Neural progenitor cell (in vitro differentiated cells): Measurements from ENCODE around the gene NTN3. TPM values are rescaled to one million over a fixed set of nuclear protein-coding genes. Genes with fewer than 3 reads are reported as not detected.

Experiments
- DNase-seq: peaks from one replicate; pipeline ENCODE4 v3.0.0-alpha.2; 2016; ENCODE audit warnings: low spot score
- H2AFZ ChIP-seq: fragments of 200-600 bp; sonication (generic); replicated peaks from 2 replicates; pipeline ENCODE4 v1.6.1; 2016; ENCODE audit warnings: antibody characterized with exemption
- H3F3A ChIP-seq: fragments of 200-600 bp; sonication (generic); 2 replicates; pipeline ENCODE4 v1.6.1; 2016; ENCODE audit warnings: antibody characterized with exemption, low read depth
- H3K27ac ChIP-seq: fragments of 200-600 bp; sonication (generic); 2 replicates; pipeline ENCODE4 v1.5.1; 2016; ENCODE audit warnings: mild to moderate bottlenecking
- H3K27me3 ChIP-seq: fragments of 200-600 bp; sonication (generic); 2 replicates; pipeline ENCODE4 v1.6.1; 2016; ENCODE audit warnings: mild to moderate bottlenecking, moderate library complexity
- H3K36me3 ChIP-seq: fragments of 200-600 bp; sonication (generic); 2 replicates; pipeline ENCODE4 v1.5.1; 2016
- H3K4me1 ChIP-seq: fragments of 200-600 bp; sonication (generic); 2 replicates; pipeline ENCODE4 v1.6.1; 2016; ENCODE audit warnings: mixed run types
- H3K4me2 ChIP-seq: fragments of 200-600 bp; sonication (generic); 2 replicates; pipeline ENCODE4 v1.6.1; 2016
- H3K4me3 ChIP-seq: fragments of 200-600 bp; sonication (generic); 2 replicates; pipeline ENCODE4 v1.5.1; 2016
- H3K79me2 ChIP-seq: fragments of 200-600 bp; sonication (generic); 2 replicates; pipeline ENCODE4 v1.6.1; 2016; ENCODE audit warnings: low read depth
- H3K9ac ChIP-seq: fragments of 200-600 bp; sonication (generic); 2 replicates; pipeline ENCODE4 v1.6.1; 2016
- H3K9me3 ChIP-seq: fragments of 200-600 bp; sonication (generic); 2 replicates; pipeline ENCODE4 v1.5.1; 2016; ENCODE audit warnings: low read depth
- H4K20me1 ChIP-seq: fragments of 200-600 bp; sonication (generic); 2 replicates; pipeline ENCODE4 v1.6.1; 2016; ENCODE audit warnings: low read depth
- H3K27ac Mint-ChIP-seq: 3 replicates; pipeline ENCODE4 v1.8.0; 2021; ENCODE audit warnings: mixed read lengths
- H3K27me3 Mint-ChIP-seq: 2 replicates; pipeline ENCODE4 v1.8.0; 2022; ENCODE audit warnings: low read depth, mild to moderate bottlenecking, inconsistent platforms, moderate library complexity, mixed read lengths; ENCODE audit not compliant: insufficient read depth
- H3K36me3 Mint-ChIP-seq: 3 replicates; pipeline ENCODE4 v1.8.0; 2021; ENCODE audit warnings: mixed read lengths
- H3K4me1 Mint-ChIP-seq: 3 replicates; pipeline ENCODE4 v1.8.0; 2021; ENCODE audit warnings: mixed read lengths
- H3K4me3 Mint-ChIP-seq: 3 replicates; pipeline ENCODE4 v1.8.0; 2021; ENCODE audit warnings: mild to moderate bottlenecking, moderate library complexity, mixed read lengths
- H3K9me3 Mint-ChIP-seq: 3 replicates; pipeline ENCODE4 v1.8.0; 2020; ENCODE audit warnings: mixed read lengths
- EZH2 ChIP-seq: fragments of 200-600 bp; sonication (generic); IDR thresholded peaks from 2 replicates; pipeline ENCODE4 v1.6.1; 2017; ENCODE audit warnings: antibody characterized with exemption, mild to moderate bottlenecking, moderate library complexity
- EZH2phosphoT487 ChIP-seq: fragments of 200-600 bp; sonication (generic); IDR thresholded peaks from 2 replicates; pipeline ENCODE4 v1.6.1; 2017; ENCODE audit warnings: antibody characterized with exemption
- total RNA-seq: library from RNA; depleted of rRNA; stranded (reverse); fragments of >200 nt; gene quantifications from 2 replicates; pipeline ENCODE4 v1.2.3, GENCODE V29; 2015; ENCODE audit warnings: low replicate concordance
- TF ChIP-seq, protein P1 (sequence below): fragments of 200-600 bp; sonication (generic); IDR thresholded peaks from 2 replicates; pipeline ENCODE4 v1.5.1; 2017; ENCODE audit warnings: antibody characterized with exemption, mild to moderate bottlenecking

NTN3 gene
- total RNA-seq, 1 donor from 2014 or later, result 3.6 TPM

DNA sequence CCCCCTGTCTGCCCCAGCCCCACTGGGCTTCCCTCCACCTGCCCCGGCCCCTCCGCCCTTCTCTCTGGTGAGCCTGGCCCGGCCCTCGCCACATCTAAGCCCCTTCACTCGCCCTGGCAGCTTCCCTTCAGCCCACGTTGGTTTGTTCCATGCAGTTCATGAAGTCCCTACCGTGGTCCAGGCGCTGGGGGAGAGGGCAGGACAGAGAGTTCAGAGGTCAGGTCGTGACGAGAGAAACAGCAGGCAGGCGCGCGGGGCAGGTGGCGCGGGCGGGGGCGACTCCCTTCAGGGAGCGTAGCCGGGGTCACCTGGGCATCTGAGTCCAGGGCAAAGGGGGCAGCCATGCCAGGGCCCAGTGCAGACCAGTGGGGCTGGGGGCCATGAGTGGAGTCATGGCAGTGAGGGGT lies 20.1 kb upstream of the NTN3 start:
- Histone ChIP-seq H4K20me1 (peaks cover 19% of the 10 kb centered on the region), H3K79me2 (no peaks in the 10 kb centered on the region), H3K4me2 (no peak overlapping the region), H3F3A (no peaks in the 10 kb centered on the region), H3K36me3 (no peaks in the 10 kb centered on the region), H2AFZ (no peak overlapping the region), H3K9ac (no peak overlapping the region), H3K27me3 (no peaks in the 10 kb centered on the region), H3K27ac (no peak overlapping the region), H3K4me3 (no peak overlapping the region), H3K4me1 (no peaks in the 10 kb centered on the region), H3K9me3 (no peaks in the 10 kb centered on the region)
- TF ChIP-seq EZH2phosphoT487, result no peak
- TF ChIP-seq EZH2, result no peak
- TF ChIP-seq, protein P1, sequence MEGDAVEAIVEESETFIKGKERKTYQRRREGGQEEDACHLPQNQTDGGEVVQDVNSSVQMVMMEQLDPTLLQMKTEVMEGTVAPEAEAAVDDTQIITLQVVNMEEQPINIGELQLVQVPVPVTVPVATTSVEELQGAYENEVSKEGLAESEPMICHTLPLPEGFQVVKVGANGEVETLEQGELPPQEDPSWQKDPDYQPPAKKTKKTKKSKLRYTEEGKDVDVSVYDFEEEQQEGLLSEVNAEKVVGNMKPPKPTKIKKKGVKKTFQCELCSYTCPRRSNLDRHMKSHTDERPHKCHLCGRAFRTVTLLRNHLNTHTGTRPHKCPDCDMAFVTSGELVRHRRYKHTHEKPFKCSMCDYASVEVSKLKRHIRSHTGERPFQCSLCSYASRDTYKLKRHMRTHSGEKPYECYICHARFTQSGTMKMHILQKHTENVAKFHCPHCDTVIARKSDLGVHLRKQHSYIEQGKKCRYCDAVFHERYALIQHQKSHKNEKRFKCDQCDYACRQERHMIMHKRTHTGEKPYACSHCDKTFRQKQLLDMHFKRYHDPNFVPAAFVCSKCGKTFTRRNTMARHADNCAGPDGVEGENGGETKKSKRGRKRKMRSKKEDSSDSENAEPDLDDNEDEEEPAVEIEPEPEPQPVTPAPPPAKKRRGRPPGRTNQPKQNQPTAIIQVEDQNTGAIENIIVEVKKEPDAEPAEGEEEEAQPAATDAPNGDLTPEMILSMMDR, result no peak
- Mint-ChIP-seq H3K27me3 (peaks cover 8% of the 10 kb centered on the region), H3K4me3 (no peak overlapping the region), H3K36me3 (peaks cover 30% of the 10 kb centered on the region), H3K9me3 (no peaks in the 10 kb centered on the region), H3K4me1 (no peaks in the 10 kb centered on the region), H3K27ac (no peak overlapping the region)
- DNase-seq, result no peak

DNA sequence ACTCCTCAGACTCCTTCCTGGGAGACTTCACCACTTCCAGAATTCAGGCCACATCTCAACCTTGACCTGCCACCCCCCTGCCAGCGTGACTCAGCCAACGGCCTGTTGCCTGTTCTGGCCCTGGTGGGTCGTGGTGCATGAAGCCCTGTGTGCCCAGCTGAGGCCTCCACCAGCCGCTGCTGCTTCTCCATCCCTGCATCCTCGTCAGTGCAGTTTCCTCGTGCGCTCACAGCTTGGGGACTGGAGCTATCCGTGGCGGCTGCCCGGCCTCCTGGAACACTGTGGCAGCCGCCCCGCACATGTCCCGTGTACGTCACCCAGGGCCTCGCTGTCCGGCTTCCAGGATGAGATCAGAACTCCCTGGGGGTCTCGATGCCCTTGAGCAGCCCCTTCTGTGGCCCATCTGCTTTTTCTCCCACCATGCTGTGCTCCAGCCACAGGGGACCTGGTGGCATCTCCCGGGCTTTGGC lies 19.2 kb upstream of the NTN3 start:
- H3K4me1 ChIP-seq, result no peaks in the 10 kb centered on the region
- H3F3A ChIP-seq, result peaks cover 6% of the 10 kb centered on the region
- H3K9ac ChIP-seq, result no peak overlapping the region
- Mint-ChIP-seq H3K4me1 (no peaks in the 10 kb centered on the region), H3K27ac (no peak overlapping the region), H3K27me3 (peaks cover 8% of the 10 kb centered on the region), H3K9me3 (no peaks in the 10 kb centered on the region), H3K36me3 (peaks cover 23% of the 10 kb centered on the region), H3K4me3 (no peak overlapping the region)
- TF ChIP-seq EZH2phosphoT487 (no peak), EZH2 (no peak)
- H3K4me2 ChIP-seq, result no peak overlapping the region
- no peak for DNase-seq
- H3K27me3 ChIP-seq, result no peaks in the 10 kb centered on the region
- no peaks in the 10 kb centered on the region for H3K36me3 ChIP-seq
- no peak overlapping the region for H3K4me3 ChIP-seq
- no peak overlapping the region for H2AFZ ChIP-seq
- H4K20me1 ChIP-seq, result peaks cover 19% of the 10 kb centered on the region
- H3K27ac ChIP-seq, result no peak overlapping the region
- no peaks in the 10 kb centered on the region for H3K9me3 ChIP-seq
- H3K79me2 ChIP-seq, result no peaks in the 10 kb centered on the region

DNA sequence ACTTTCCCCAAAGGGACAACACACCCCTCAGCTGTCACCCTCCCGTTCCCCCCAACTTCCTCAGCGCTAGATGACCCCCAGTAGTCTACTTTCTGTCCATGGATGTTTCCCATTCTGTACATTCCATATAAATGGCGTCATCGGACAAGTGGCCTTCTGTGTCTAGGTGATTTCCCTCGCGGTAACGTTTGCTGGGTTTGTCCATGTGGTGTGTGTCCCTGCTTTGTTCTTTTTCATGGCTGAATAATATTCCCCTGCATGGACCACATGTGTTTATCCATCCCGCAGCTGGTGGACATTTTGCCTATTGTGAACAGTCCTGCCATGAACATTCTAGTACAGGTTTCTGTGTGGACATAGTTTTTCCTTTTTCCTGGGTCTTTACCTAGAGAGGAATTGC lies 18.4 kb upstream of the NTN3 start:
- Histone ChIP-seq H3K9me3 (no peaks in the 10 kb centered on the region), H3K9ac (no peak overlapping the region), H3K4me3 (no peak overlapping the region), H3K27ac (no peak overlapping the region), H3K36me3 (no peaks in the 10 kb centered on the region), H2AFZ (no peak overlapping the region), H4K20me1 (peaks cover 19% of the 10 kb centered on the region), H3K79me2 (no peaks in the 10 kb centered on the region), H3K4me2 (no peak overlapping the region), H3K4me1 (no peaks in the 10 kb centered on the region), H3F3A (peaks cover 14% of the 10 kb centered on the region), H3K27me3 (no peaks in the 10 kb centered on the region)
- no peak overlapping the region for H3K27ac Mint-ChIP-seq
- no peak for DNase-seq
- H3K36me3 Mint-ChIP-seq, result peaks cover 25% of the 10 kb centered on the region
- no peaks in the 10 kb centered on the region for H3K4me1 Mint-ChIP-seq
- no peaks in the 10 kb centered on the region for H3K9me3 Mint-ChIP-seq
- H3K27me3 Mint-ChIP-seq, result peaks cover 8% of the 10 kb centered on the region
- H3K4me3 Mint-ChIP-seq, result no peak overlapping the region
- no peak for TF ChIP-seq EZH2
- no peak for TF ChIP-seq EZH2phosphoT487
- TF ChIP-seq, protein P1, result no peak

DNA sequence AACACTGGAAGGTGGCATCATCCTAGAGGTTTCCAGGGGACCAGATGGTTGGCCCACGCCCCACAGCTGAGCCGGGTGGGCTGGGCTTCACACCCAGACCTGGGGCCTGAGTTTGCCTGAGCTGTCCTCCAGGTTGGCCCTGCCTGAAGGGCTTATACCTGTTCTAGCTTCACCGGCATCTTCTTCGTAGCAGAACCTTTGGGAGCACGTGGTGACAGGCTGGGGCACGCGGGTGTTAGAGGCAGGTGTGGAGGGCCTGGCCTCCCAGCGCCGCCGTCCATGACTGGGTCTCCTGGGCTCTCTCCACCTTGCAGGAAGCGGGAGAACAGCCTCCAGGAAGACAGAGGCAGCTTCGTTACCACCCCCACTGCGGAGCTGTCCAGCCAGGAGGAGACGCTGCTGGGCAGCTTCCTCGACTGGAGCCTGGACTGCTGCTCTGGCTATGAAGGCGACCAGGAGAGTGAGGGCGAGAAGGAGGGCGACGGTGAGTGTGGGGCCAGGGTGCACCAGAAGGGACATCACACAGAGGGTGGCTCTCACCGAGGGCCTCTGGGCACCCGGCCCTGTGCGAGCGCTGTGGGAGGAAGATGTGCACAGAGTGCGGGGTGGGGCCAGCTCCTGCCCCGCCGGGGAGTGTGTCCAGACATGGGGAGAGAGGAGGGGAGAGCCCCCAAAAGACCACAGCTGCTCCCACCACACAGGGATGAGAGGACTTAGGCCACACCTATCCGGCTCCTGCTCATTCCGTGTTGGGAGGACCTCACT lies 15.8 kb upstream of the NTN3 start:
- Histone ChIP-seq H3K9ac (no peak overlapping the region), H2AFZ (no peak overlapping the region), H3K9me3 (no peaks in the 10 kb centered on the region), H3K27ac (no peak overlapping the region), H3K79me2 (peaks cover under 1% of the 10 kb centered on the region), H3K4me2 (no peak overlapping the region), H3K36me3 (no peaks in the 10 kb centered on the region), H3K4me3 (no peak overlapping the region), H4K20me1 (peaks cover 23% of the 10 kb centered on the region), H3K4me1 (peaks cover 7% of the 10 kb centered on the region), H3K27me3 (no peaks in the 10 kb centered on the region), H3F3A (peaks cover 37% of the 10 kb centered on the region)
- peaks cover 19% of the 10 kb centered on the region for H3K36me3 Mint-ChIP-seq
- H3K4me1 Mint-ChIP-seq, result peaks cover 7% of the 10 kb centered on the region
- TF ChIP-seq EZH2phosphoT487, result no peak
- TF ChIP-seq, protein P1, result no peak
- TF ChIP-seq EZH2, result no peak
- peaks cover 8% of the 10 kb centered on the region for H3K27me3 Mint-ChIP-seq
- no peak overlapping the region for H3K27ac Mint-ChIP-seq
- DNase-seq, result no peak
- H3K9me3 Mint-ChIP-seq, result peaks cover 2% of the 10 kb centered on the region
- no peak overlapping the region for H3K4me3 Mint-ChIP-seq
